ENCODE results near the gene PCCB. TPM values are rescaled to one million over a fixed set of nuclear protein-coding genes. Genes with fewer than 3 reads are reported as not detected.

Gene PCCB
- total RNA-seq, 1 experiment from 2014 or later = 46.8 TPM

GRCh38 chr3:136250903-136251460 is 842 bp downstream of the PCCB start:
- Histone ChIP-seq H3K9me2 (ENCODE audit: insufficient read depth) (no peaks in the 10 kb centered on the region), H2AFZ (peak overlapping the region; percentile 83)
- POLR2A ChIA-PET (ENCODE audit: unreplicated experiment) = interaction anchor here (0.7 kb wide), 1 partner anchor 324 kb away, joined by 3 read pairs; no protein-coding TSS in a partner anchor

GRCh38 chr3:136251511-136251910 is 1.4 kb downstream of the PCCB start:
- Histone ChIP-seq H3K4me1 (replicated peaks; ENCODE audit: insufficient read depth) (peaks cover 28% of the 10 kb centered on the region), H3K9me3 (ENCODE audit: insufficient read depth, low read depth) (no peaks in the 10 kb centered on the region), H2AFZ (no peak overlapping the region), H3K9me2 (ENCODE audit: insufficient read depth) (no peaks in the 10 kb centered on the region), H3K79me2 (ENCODE audit: low read depth) (peaks cover 14% of the 10 kb centered on the region), H3K36me3 (ENCODE audit: low read depth) (no peaks in the 10 kb centered on the region), H3K4me2 (peak overlapping the region; percentile 77), H3K27me3 (ENCODE audit: insufficient read depth, low read depth) (no peaks in the 10 kb centered on the region), H3K4me3 (peak overlapping the region; percentile 51; the same call in 1 of the 2 replicates), H3K27ac (0 out of 2 replicates have a peak overlapping the region, but pooled peaks have one; percentile 75), H4K20me1 (ENCODE audit: insufficient read depth) (no peaks in the 10 kb centered on the region), H3F3A (ENCODE audit: insufficient read depth, low read depth) (peaks cover 19% of the 10 kb centered on the region)
- CTCF ChIA-PET = interaction anchor here (0.6 kb wide), 1 partner anchor 1760 kb away, joined by 3 read pairs; no protein-coding TSS in a partner anchor
- POLR2A ChIA-PET (ENCODE audit: unreplicated experiment) = no interaction called here
- TF ChIP-seq EZH2 (IDR thresholded peaks at IDR 0.05; ENCODE audit: low read depth) = no peak
- no peak for TF ChIP-seq CTCF (conservative IDR thresholded peaks at IDR 0.05)
- DNase-seq = no peak
- BruUV-seq (replicated peaks) = no TSS peak
- intact Hi-C loops (cut with micrococcal nuclease; ENCODE audit: unreplicated experiment) = loop anchor here (2.0 kb wide), 2 partner anchors 173 to 501 kb away; partner anchors contain the start of gene STAG1

More at GRCh38 chr3:136250903-136251460, 842 bp downstream of the PCCB start:
- TF ChIP-seq CTCF (conservative IDR thresholded peaks at IDR 0.05) (no peak), EZH2 (IDR thresholded peaks at IDR 0.05; ENCODE audit: low read depth) (no peak)
- Histone ChIP-seq H3K36me3 (ENCODE audit: low read depth) (no peaks in the 10 kb centered on the region), H3K27me3 (ENCODE audit: insufficient read depth, low read depth) (no peaks in the 10 kb centered on the region), H4K20me1 (ENCODE audit: insufficient read depth) (no peaks in the 10 kb centered on the region), H3K4me2 (peak overlapping the region; percentile 77), H3K27ac (peak overlapping the region; percentile 75), H3K4me3 (peak overlapping the region; percentile 51), H3K79me2 (ENCODE audit: low read depth) (peaks cover 14% of the 10 kb centered on the region), H3F3A (ENCODE audit: insufficient read depth, low read depth) (peaks cover 19% of the 10 kb centered on the region), H3K9me3 (ENCODE audit: insufficient read depth, low read depth) (no peaks in the 10 kb centered on the region), H3K4me1 (replicated peaks; ENCODE audit: insufficient read depth) (peaks cover 28% of the 10 kb centered on the region)
- DNase-seq = peak in 1 of 2 experiments; percentile 2
- intact Hi-C loops (cut with micrococcal nuclease; ENCODE audit: unreplicated experiment) = loop anchor here (1.0 to 2.0 kb wide), 3 partner anchors 55 to 502 kb away; partner anchors contain the start of genes MSL2 and STAG1
- BruUV-seq (replicated peaks) = TSS peak; percentile 74
- CTCF ChIA-PET = interaction anchor here (0.6 kb wide), 1 partner anchor 1759 kb away, joined by 3 read pairs; no protein-coding TSS in a partner anchor

- Histone ChIP-seq H3F3A (ENCODE audit: insufficient read depth, low read depth) (peaks cover under 1% of the 10 kb centered on the region; the same call in 1 of the 2 replicates), H3K9me2 (ENCODE audit: insufficient read depth) (no peaks in the 10 kb centered on the region), H2AFZ (no peak overlapping the region), H3K4me2 (no peak overlapping the region), H4K20me1 (ENCODE audit: insufficient read depth) (no peaks in the 10 kb centered on the region), H3K27ac (no peak overlapping the region), H3K36me3 (ENCODE audit: low read depth) (no peaks in the 10 kb centered on the region), H3K4me3 (no peak overlapping the region), H3K4me1 (replicated peaks; ENCODE audit: insufficient read depth) (peaks cover 11% of the 10 kb centered on the region), H3K27me3 (ENCODE audit: insufficient read depth, low read depth) (no peaks in the 10 kb centered on the region), H3K79me2 (ENCODE audit: low read depth) (peaks cover 13% of the 10 kb centered on the region), H3K9me3 (ENCODE audit: insufficient read depth, low read depth) (no peaks in the 10 kb centered on the region)
- DNase-seq = no peak
- CTCF ChIA-PET = no interaction called here
- intact Hi-C loops (cut with micrococcal nuclease; ENCODE audit: unreplicated experiment) = no loop called here
- TF ChIP-seq EZH2 (IDR thresholded peaks at IDR 0.05; ENCODE audit: low read depth) (no peak), CTCF (conservative IDR thresholded peaks at IDR 0.05) (no peak)
- POLR2A ChIA-PET (ENCODE audit: unreplicated experiment) = no interaction called here
- BruUV-seq (replicated peaks) = no TSS peak
Measured at GRCh38 chr3:136255672-136256406, 5.7 kb downstream of the PCCB start.

Measured in PC-9 (cell line).